HG03097 (cell line): ENCODE data around the gene CEP290.

Source experiments
- ATAC-seq: cut with Tn5 transposase; IDR thresholded peaks from one replicate; pipeline ENCODE4 v1.9.1; 2021; ENCODE audit not compliant: unreplicated experiment, low FRiP score

The CEP290 gene, protein sequence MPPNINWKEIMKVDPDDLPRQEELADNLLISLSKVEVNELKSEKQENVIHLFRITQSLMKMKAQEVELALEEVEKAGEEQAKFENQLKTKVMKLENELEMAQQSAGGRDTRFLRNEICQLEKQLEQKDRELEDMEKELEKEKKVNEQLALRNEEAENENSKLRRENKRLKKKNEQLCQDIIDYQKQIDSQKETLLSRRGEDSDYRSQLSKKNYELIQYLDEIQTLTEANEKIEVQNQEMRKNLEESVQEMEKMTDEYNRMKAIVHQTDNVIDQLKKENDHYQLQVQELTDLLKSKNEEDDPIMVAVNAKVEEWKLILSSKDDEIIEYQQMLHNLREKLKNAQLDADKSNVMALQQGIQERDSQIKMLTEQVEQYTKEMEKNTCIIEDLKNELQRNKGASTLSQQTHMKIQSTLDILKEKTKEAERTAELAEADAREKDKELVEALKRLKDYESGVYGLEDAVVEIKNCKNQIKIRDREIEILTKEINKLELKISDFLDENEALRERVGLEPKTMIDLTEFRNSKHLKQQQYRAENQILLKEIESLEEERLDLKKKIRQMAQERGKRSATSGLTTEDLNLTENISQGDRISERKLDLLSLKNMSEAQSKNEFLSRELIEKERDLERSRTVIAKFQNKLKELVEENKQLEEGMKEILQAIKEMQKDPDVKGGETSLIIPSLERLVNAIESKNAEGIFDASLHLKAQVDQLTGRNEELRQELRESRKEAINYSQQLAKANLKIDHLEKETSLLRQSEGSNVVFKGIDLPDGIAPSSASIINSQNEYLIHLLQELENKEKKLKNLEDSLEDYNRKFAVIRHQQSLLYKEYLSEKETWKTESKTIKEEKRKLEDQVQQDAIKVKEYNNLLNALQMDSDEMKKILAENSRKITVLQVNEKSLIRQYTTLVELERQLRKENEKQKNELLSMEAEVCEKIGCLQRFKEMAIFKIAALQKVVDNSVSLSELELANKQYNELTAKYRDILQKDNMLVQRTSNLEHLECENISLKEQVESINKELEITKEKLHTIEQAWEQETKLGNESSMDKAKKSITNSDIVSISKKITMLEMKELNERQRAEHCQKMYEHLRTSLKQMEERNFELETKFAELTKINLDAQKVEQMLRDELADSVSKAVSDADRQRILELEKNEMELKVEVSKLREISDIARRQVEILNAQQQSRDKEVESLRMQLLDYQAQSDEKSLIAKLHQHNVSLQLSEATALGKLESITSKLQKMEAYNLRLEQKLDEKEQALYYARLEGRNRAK (N-terminal part only)

DNA sequence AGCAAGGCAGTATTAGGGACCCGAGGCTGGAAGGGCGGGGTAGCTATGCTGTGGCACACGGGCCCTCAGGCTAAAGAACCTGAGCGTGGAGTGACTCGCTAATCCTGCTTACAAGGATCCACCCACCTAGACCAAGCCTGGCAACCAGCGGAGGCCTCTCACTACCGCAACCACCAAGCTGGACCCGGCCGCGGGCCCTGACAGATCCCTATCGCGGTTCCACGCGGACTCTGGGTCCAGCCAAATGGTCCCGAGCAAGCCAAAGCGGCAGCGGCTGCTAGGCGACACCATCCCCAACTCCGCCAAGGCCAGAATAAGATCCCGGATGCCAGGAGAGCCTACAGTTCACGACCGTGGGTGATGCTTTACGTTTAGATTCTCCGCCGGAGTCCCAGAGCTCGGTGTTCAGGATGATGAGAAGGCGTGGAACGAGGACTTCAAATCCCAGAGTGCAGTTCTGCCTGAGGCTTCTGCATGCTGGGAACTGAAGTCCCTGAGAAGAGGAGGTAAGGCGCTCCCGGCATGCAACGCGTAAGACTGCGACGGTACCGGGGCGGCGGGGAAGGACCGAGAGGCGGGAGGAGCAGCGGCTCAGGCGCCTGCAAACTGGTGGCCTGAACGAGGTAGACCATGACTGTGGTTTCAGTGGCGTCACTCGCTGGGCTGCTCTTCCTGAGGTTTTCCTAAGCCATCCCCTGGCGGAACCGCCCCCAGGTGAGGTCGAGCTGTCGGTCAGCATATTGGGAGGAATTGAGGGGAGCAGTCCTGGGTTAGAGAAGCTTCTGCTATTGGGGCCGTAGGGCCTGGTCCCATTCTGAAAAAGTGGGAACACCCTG lies at the start of gene CEP290, which contains the start of gene TMTC3:
CEP290 (minus strand) TSS at position 315 of the 836 bp plus-strand sequence. CDS start 781 bp downstream, outside the sequence.
TMTC3 (plus strand) TSS at position 534 of the 836 bp plus-strand sequence. CDS start 6,009 bp downstream, outside the sequence.
- ATAC-seq = peak; percentile 97

DNA sequence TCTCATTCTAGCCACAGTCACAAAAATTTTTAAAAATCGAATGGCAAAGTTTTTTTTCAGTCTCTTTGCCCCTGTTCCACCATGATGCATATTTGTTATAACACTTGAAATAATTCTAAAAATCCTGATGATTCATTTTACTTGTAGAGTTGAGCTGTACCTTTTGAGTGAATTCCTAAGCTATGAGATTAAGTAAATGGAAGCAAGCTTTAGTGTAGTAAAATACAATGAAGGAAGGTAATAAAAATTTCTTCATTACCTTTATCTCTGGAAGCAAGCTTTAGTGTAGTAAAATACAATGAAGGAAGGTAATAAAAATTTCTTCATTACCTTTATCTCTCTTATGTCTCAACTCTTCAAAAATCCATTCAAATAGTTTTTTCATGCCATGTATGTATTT lies 46.3 kb upstream of the CEP290 start:
- ATAC-seq = no peak

DNA sequence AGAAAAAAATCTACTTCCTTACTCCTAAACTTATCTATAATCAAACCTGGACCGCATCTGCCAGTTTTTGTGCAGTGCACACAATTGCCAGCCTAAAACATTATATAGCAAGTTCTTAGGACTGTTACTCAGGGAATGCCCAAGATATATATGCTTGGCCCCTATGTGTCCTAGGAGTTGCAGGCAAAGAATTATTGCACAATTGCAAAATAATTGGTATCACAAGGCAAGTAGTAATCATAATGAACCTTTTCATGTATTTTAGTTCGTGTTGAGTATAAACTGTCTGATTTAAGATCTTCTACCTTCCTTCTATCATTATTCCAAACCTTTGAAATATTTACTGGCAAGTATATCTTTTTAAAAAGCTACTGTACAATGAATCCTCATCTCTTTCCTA lies 45.7 kb upstream of the CEP290 start:
- ATAC-seq = no peak

DNA sequence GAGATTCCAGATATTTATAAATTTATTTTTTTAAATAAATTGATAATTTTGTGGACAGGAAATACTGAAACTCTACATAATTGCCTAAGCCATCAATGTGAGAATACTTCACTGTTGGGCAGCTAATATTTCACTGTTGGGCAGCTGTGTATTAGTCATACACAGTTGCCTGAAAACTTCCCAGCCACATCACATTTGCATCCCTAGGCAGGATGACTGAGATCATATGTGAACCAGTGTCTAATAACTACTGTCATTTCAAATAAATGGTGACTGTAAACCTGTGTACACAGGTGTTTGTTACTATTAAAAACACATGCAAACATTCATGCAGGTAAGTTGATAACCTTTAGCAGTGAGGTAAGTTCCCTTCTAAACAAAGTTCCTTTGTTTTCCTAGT lies 44.1 kb upstream of the CEP290 start:
- ATAC-seq = peak; percentile 77

DNA sequence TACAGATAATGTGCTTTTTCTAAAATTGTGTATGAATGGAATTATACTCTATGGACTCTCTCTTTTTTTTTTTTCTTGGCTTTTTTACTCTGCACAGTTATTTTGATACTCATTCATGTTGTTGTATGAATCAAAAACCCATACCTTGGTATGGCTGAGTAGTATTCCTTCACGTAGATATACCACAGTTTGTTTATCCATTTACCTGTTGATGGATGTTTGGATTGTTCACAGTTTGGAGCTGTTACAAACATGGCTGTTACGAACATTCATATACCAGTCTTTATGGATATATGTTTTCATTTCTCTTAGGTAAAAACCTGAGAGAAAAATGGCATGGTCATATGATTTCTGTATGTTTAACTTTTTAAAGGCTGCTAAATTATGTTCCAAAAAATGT lies 43.4 kb upstream of the CEP290 start:
- ATAC-seq = no peak

DNA sequence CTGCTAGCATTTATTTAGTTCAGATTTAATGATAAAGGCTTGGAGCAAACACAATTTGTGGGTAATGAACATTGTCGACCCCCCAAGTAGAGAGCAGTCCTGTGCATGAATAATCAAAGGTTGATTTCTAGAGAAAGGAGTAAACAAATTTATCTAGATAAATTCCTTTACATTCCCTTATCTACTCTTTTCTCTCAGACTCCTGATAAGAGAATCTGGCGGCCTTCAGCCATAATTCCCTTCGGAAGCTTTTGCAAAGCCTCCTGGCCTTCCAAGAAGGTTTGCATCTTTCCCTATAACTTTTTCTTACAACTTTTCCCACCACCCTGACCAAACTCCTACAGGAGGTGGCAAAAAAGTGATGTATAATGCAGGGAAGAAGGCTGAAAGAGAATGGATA lies 42.3 kb upstream of the CEP290 start:
- ATAC-seq = no peak

DNA sequence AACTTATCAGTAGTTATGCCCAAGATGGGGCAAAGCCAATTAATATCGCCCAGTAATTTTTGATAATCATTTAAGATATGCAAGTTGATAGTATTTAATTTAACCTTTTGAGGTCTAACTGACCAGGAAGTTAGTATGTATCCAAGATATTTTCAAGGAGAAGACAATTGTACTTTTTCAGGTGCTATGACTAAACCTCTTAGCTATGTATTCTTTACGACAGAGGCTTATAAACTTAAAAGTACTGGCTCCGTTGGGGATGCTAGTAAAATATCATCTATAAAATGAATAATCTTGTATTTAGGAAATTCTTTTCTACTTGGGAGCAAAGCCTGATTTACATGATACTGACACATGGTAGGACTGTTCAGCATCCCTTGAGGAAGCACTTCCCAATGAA lies 40.5 kb upstream of the CEP290 start:
- no peak for ATAC-seq

DNA sequence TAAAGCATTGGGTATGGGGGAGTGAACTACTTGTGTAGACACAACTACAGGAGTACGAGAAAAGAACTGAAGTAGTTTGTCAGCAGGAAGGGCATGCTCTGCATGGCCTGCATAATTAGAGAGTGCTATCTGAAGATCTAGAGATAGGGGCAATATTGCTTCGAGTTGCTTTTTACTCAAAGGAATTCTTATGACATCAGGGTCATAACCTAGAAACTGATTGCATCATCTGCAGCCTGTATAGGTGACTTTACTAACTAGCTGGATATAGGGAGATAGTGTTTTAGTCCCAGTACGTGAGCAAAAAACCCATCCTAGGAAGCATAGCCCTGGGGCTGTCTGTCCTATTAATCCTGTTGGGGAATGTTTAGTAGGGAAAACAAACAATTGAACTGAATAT lies 40.0 kb upstream of the CEP290 start:
- ATAC-seq = no peak

DNA sequence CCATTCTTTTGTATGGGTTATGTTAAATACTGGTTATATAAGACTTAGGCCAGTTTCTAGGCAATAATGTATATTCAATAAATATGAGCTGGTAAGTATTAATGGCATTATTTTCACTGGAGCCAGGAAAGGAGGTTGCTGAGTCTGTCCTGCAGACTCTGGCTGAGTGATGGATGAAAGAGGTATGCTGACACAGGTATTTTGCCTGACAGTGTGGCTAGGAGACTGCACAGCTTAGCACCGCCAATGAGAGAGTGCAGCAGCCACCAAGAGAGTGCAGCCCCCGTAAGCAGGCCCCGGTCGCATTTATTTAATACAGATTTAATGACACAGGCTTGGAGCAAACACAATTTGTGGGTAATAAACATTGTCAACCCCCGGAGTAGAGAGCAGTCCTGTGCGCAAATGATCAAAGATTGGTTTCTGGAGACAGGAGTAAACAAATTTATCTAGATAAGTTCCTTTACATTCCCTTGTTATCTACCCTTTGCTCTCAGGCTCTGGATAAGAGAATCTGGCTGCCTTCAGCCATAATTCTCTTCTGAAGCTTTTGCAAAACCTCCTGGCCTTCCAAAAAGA lies 37.6 kb upstream of the CEP290 start:
- no peak for ATAC-seq

DNA sequence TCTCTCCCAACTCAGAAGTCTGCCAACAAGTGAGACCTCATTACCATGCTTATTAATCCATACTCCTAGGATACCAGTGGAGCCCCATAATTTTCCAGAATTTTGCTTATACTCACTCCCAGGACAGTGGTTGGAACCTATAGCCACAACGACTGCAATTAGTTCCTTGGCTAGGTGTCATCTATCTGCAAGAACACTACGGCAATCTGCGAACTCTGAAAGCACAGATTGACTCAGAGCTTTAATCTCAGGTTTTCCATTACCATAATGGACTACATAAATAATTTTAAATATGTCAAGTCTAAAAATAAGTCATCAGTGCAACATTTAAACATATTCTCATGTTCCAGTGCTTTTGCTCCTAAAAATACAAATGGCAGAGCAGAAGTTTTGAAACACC lies 33.7 kb upstream of the CEP290 start:
- no peak for ATAC-seq

DNA sequence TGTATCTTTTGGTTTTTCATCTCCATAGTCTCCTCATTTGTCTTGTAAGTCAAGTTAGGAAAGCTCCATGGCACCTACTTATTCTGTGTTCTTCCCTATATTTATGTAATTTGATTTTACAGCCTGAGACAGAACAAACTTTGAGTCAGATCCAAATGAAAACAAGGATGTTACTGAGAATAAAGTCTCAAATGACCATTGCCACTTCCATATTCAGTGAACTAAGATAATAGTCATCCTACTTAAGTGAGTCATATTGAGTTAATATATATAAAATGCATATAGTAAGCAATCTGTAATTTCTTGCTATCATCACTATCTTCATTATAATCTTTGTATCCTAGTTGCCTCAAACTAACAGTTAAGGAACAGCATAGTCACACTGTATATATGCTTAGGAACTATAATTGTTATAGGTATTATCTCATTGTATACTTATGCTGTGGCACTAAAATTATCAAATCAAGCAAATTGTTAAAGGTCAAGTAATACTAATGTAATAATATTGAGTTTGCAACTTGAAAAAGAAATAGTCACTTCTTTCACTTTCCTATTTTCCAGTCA lies 31.0 kb upstream of the CEP290 start:
- no peak for ATAC-seq

DNA sequence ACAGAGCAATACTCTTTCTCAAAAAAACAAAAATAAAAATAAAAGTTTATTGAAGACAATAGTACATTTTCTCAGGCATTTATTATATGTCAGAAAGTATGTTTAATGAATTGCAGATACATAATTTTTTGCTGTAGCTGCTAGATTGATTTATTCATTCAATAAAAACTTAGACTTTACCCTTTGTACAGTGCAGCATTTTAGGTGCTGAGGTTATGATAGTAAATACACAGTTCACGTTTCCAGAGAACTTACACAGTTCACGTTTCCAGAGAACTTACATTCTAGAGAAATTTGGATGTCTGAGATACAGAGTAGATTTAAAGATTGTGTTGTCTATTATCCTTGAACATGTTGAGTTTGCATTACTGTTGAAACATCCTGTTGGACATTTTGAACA lies 25.5 kb upstream of the CEP290 start:
- ATAC-seq = no peak

DNA sequence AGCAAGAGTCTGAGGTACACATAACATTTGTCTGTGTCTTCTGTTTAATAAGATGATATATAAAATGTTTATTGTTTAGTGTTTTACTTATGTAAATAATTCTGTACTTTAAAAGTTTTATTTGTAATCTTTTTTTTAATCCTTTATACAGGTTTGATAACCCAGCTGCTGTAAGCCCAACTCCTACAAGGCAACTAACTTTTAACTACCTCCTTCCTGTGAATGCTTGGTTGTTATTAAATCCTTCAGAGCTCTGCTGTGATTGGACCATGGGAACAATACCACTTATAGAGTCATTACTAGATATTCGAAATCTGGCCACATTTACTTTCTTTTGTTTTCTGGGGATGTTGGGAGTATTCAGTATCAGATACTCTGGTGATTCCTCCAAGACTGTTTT lies 24.3 kb upstream of the CEP290 start:
- ATAC-seq = no peak

DNA sequence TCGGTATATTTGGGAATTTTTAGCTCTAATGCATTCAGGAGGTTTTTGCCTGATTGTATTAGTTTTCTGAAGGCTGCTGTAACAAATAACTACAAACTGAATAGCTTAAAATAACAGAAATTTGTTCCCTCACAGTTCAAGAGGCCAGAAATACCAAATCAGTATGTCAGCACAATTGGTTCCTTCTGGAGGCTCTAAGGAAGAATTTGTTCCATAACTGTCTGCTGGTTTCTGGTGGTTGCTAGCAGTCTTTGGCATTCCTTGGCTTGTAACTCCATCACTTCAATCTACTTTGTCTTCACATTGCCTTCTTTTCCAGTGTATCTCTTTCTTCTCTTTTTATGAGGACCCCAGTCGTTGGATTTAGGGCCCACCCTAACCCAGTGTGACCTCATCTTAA lies 21.5 kb upstream of the CEP290 start:
- no peak for ATAC-seq

DNA sequence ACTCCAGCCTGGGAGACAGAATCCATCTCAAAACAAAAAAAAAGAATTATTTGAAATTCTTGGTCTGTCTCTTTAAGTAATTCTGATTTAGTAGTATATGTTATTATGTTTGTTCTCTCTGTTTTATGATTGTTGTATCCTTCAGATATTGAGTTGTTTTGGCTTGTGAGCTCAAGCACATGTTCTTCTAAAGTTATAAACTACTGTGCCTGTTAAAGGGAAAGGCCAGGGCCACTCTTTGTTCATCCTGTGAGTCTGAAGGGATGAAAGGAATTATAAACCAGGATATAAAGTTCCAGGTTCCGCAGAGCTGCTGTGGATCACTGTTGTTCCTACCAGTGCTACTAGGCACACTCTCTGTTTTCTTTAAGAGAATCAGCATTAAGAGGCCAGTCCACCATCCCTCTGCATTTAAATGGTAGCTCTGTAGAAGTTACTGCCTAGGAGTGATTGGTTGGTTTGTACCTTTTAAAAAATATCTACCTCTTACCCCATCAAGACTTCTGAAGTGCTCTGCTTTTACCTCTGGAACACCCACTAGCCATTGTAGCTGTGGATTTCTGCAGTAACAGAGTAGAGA lies 14.3 kb upstream of the CEP290 start:
- ATAC-seq = no peak

DNA sequence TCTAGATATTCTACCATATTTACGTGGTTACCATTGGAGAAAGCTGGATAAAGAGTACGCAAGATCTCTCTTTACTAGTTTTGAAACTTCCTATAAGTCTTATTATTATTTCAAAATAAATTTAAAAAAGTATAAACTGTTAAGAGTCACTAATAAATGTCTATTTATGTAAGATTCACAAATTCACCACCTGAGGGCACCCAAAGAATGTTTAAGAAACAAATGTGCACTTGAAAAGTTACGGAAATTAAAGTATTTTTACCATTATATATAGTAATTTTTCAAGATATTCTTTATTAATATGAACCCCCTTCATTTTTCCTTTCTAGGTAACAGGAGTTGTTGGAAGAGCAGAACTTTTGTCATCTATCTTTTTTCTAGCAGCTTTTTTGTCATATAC lies 12.1 kb upstream of the CEP290 start:
- ATAC-seq = no peak

DNA sequence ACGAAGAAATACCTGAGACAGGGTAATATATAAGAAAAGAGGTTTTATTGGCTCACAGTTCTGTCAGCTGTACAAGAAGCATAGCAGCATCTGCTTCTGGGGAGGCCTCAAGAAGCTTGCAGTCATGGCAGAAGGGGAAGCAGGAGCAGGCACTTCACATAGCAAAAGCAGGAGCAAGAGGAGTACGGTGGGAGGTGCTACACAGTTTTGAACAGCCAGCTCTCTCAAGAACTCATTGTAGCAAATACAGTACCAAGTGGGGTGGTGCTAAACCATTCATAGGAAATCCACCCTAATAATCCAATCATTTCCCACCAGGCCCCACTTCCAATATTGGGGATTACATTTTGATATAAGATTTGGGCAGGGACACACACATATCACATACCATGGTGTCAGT lies 8.2 kb upstream of the CEP290 start:
- ATAC-seq = no peak

DNA sequence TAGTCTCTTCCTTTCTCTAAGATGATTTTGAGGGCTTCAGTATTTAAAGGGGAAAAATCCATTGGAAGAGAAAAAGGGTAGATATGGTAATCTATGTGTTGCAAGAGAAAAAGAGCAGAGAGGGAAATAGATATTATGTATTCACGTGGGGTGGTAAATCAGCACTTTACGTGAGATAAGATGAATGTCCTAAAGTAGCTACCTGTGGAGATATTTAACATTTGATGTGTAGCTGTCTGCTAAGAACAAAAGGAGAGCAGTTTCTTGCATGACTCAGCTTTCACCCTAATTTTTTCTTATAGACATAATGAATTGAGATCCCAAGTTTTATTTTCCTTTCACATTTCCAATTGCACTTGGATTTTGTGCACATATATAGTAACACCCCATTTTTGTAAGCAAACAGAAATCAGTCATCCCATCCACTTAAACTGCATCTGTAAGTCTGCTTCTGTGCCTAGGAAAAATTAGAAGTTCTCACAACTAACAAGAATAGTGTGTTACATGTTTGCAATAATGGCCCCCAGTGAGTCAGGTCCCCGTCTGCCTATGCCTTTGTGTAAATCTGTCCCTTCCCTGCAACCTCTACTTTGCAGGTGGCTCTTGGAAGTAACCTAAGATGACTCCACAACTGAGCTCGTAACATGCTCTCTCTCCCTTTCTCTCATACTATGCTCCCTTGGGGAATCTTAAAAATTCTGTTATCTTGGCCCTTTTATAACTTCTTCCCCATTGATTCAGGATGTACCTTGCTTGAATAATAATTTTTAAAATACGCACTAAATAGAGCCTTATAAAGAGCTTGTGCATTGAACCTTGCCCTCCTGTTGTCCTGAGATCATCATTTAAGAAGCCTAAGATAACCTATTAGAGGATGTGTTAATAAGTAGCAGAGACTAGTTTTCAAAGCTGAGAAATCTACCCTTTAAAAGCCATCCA lies 3.9 kb upstream of the CEP290 start:
- ATAC-seq = no peak
